HEK293 (cell line): ENCODE results near the gene FUCA2.

Experiments used
- CTCF ChIA-PET: fragments of 350-600 bp; formaldehyde crosslinking; extraction: SDS; loops from one replicate; lab custom pipeline; 2021; ENCODE audit warnings: antibody characterized with exemption; lab: Yijun Ruan, JAX
- POLR2A ChIA-PET: fragments of 300-600 bp; formaldehyde crosslinking; extraction: SDS; loops from one replicate; lab custom pipeline; 2020; ENCODE audit warnings: antibody characterized with exemption, inconsistent platforms; lab: Yijun Ruan, JAX
- H3K27ac ChIP-seq: fragments of 200-500 bp; sonication (Bioruptor generic); 2 replicates; pipeline ENCODE4 v1.5.1; 2014; ENCODE audit warnings: low read depth, low read length, control low read depth, inconsistent platforms; ENCODE audit errors: extremely low read depth
- H3K36me3 ChIP-seq, 2 experiments: fragments of 200-500 bp in 1 of 2; sonication (Bioruptor generic) in 1 of 2; 1 replicate in 1 of 2; 2 replicates in 1 of 2; pipeline ENCODE4 v1.5.1; 2014 to 2017; ENCODE audit warnings: inconsistent platforms in 2 of 2, low read length in 2 of 2; ENCODE audit not compliant: control insufficient read depth in 2 of 2, insufficient read depth in 1 of 2
- H3K4me1 ChIP-seq: fragments of 200-500 bp; sonication (Bioruptor generic); 2 replicates; pipeline ENCODE4 v1.5.1; 2014; ENCODE audit warnings: mild to moderate bottlenecking, low read length, inconsistent platforms; ENCODE audit not compliant: control insufficient read depth, insufficient read depth
- H3K4me3 ChIP-seq: 2 replicates; pipeline ENCODE4 v1.5.1; 2011; ENCODE audit warnings: low read depth, mild to moderate bottlenecking, control low read depth, low read length, moderate library complexity
- H3K9me3 ChIP-seq: fragments of 200-500 bp; sonication (Bioruptor generic); 2 replicates; pipeline ENCODE4 v1.5.1; 2014; ENCODE audit warnings: low read depth, low read length, inconsistent platforms; ENCODE audit not compliant: control insufficient read depth, insufficient read depth
- MEIS1 ChIP-seq: sonication (generic); formaldehyde crosslinking; IDR thresholded peaks from 2 replicates; pipeline ENCODE4 v1.8.1; 2022; ENCODE audit warnings: missing genetic modification reagents, mild to moderate bottlenecking, borderline replicate concordance
- MYNN ChIP-seq: fragments of 450-650 bp; formaldehyde crosslinking; IDR thresholded peaks from 2 replicates; pipeline ENCODE4 v1.5.1; 2016; ENCODE audit warnings: missing biosample characterization, missing genetic modification characterization, borderline replicate concordance
- MZF1 ChIP-seq: fragments of 450-650 bp; formaldehyde crosslinking; IDR thresholded peaks from 2 replicates; pipeline ENCODE4 v1.5.1; 2017; ENCODE audit warnings: missing biosample characterization, missing genetic modification characterization, borderline replicate concordance
- SCRT1 ChIP-seq: fragments of 450-650 bp; formaldehyde crosslinking; IDR thresholded peaks from 2 replicates; pipeline ENCODE4 v1.5.1; 2016; ENCODE audit warnings: missing biosample characterization, missing genetic modification characterization, borderline replicate concordance
- WT1 ChIP-seq: fragments of 450-650 bp; formaldehyde crosslinking; IDR thresholded peaks from 2 replicates; pipeline ENCODE4 v1.5.1; 2016; ENCODE audit warnings: missing biosample characterization, missing genetic modification characterization
- ZBTB17 ChIP-seq: fragments of 450-650 bp; formaldehyde crosslinking; IDR thresholded peaks from 2 replicates; pipeline ENCODE4 v1.5.1; 2016; ENCODE audit warnings: missing biosample characterization, missing genetic modification characterization
- ZNF114 ChIP-seq: fragments of 450-650 bp; formaldehyde crosslinking; IDR thresholded peaks from 2 replicates; pipeline ENCODE4 v1.5.0; 2017; ENCODE audit warnings: missing biosample characterization, missing genetic modification characterization
- ZNF138 ChIP-seq: fragments of 450-650 bp; formaldehyde crosslinking; IDR thresholded peaks from 2 replicates; pipeline ENCODE4 v1.5.1; 2016; ENCODE audit warnings: missing biosample characterization, missing genetic modification characterization, borderline replicate concordance
- ZNF292 ChIP-seq: fragments of 450-650 bp; formaldehyde crosslinking; IDR thresholded peaks from 2 replicates; pipeline ENCODE4 v1.5.1; 2016; ENCODE audit warnings: low read depth, missing biosample characterization, missing genetic modification characterization, borderline replicate concordance
- ZNF341 ChIP-seq: fragments of 450-650 bp; formaldehyde crosslinking; IDR thresholded peaks from 2 replicates; pipeline ENCODE4; 2016; ENCODE audit warnings: low read depth, missing biosample characterization, missing genetic modification characterization
- ZNF350 ChIP-seq: fragments of 450-650 bp; formaldehyde crosslinking; IDR thresholded peaks from 2 replicates; pipeline ENCODE4 v1.5.0; 2017; ENCODE audit warnings: missing biosample characterization, mild to moderate bottlenecking, missing genetic modification characterization
- ZNF426 ChIP-seq: fragments of 450-650 bp; formaldehyde crosslinking; IDR thresholded peaks from 2 replicates; pipeline ENCODE4 v1.5.1; 2017; ENCODE audit warnings: missing biosample characterization, missing genetic modification characterization, mild to moderate bottlenecking, inconsistent platforms, moderate library complexity
- ZNF433 ChIP-seq: fragments of 450-650 bp; formaldehyde crosslinking; IDR thresholded peaks from 2 replicates; pipeline ENCODE4 v1.5.1; 2016; ENCODE audit warnings: missing biosample characterization, missing genetic modification characterization, low read depth
- ZNF530 ChIP-seq: fragments of 450-650 bp; formaldehyde crosslinking; IDR thresholded peaks from 2 replicates; pipeline ENCODE4 v1.5.1; 2016; ENCODE audit warnings: low read depth, missing biosample characterization, missing genetic modification characterization
- ZNF623 ChIP-seq: fragments of 450-650 bp; formaldehyde crosslinking; IDR thresholded peaks from 2 replicates; pipeline ENCODE4 v1.5.1; 2016; ENCODE audit warnings: missing biosample characterization, missing genetic modification characterization
- ZNF654 ChIP-seq: fragments of 450-650 bp; formaldehyde crosslinking; IDR thresholded peaks from 2 replicates; pipeline ENCODE4 v1.5.1; 2016; ENCODE audit warnings: low read depth, missing biosample characterization, missing genetic modification characterization
- ZNF776 ChIP-seq: fragments of 450-650 bp; formaldehyde crosslinking; IDR thresholded peaks from 2 replicates; pipeline ENCODE4 v1.5.0; 2017; ENCODE audit warnings: missing biosample characterization, missing genetic modification characterization, borderline replicate concordance
- TF ChIP-seq, protein P1 (sequence below): fragments of 450-650 bp; formaldehyde crosslinking; IDR thresholded peaks from 2 replicates; pipeline ENCODE4 v1.5.1; 2017; ENCODE audit warnings: missing biosample characterization, mild to moderate bottlenecking, missing genetic modification characterization, moderate library complexity
- TF ChIP-seq, protein P2 (sequence below): fragments of 450-650 bp; formaldehyde crosslinking; IDR thresholded peaks from 2 replicates; pipeline ENCODE4 v1.5.1; 2016; ENCODE audit warnings: missing biosample characterization, missing genetic modification characterization
- TF ChIP-seq, protein P3 (sequence below): fragments of 450-650 bp; IDR thresholded peaks from 2 replicates; pipeline ENCODE4 v1.5.1; 2018; ENCODE audit warnings: missing biosample characterization, mild to moderate bottlenecking, missing genetic modification characterization
- TF ChIP-seq, protein P4 (sequence below): fragments of 450-650 bp; formaldehyde crosslinking; IDR thresholded peaks from 2 replicates; pipeline ENCODE4 v1.5.1; 2016; ENCODE audit warnings: missing biosample characterization, missing genetic modification characterization, borderline replicate concordance

FUCA2 gene

DNA sequence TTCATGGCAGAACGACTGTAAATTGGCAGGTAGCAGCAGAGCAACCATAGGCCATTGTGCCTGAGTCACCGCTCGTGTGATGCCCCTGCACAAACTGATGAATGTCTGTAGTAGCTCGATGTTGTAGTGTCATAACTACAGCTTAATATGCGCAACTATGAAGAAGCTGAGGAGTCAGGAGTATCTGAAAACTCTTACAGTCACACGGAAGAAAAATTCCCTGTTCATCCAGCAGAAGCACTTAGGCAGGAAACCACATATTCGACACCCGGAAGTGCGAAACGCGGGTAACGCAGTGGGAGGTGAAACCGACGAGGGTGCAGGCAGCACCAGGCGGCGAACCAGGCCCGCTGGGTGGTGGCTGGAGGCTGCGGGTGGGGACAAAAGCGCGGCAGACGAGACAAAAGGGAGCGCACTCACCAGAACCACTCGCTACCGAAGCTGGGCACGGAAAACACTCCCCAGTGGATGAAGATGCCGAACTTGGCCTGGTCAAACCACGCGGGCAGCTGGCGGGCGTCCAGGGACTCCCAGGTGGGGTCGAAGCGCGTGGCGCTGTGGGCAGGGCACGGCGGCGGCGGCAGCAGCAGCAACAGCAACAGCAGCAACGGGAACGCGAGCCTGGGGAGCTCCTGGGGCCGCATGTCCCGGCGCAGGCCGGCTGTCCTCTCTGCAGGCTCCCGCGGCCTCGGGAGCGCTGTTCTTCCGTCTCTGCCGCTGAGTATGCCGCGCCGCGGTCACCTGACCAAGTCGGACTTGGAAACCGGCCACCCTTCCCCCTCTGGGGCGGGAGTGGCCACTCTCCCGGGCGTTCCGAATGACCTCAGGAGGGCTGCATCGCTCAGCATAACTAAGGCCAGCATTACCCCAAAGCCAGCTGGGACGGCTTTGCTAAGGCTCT lies at the start of gene FUCA2 (continued):
- TF ChIP-seq, protein P1, sequence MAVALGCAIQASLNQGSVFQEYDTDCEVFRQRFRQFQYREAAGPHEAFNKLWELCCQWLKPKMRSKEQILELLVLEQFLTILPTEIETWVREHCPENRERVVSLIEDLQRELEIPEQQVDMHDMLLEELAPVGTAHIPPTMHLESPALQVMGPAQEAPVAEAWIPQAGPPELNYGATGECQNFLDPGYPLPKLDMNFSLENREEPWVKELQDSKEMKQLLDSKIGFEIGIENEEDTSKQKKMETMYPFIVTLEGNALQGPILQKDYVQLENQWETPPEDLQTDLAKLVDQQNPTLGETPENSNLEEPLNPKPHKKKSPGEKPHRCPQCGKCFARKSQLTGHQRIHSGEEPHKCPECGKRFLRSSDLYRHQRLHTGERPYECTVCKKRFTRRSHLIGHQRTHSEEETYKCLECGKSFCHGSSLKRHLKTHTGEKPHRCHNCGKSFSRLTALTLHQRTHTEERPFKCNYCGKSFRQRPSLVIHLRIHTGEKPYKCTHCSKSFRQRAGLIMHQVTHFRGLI, result no peak
- TF ChIP-seq WT1 (tag by site-specific recombination) (no peak), MZF1 (tag by site-specific recombination) (peak; percentile 74; the same call in 1 of the 2 replicates)

DNA sequence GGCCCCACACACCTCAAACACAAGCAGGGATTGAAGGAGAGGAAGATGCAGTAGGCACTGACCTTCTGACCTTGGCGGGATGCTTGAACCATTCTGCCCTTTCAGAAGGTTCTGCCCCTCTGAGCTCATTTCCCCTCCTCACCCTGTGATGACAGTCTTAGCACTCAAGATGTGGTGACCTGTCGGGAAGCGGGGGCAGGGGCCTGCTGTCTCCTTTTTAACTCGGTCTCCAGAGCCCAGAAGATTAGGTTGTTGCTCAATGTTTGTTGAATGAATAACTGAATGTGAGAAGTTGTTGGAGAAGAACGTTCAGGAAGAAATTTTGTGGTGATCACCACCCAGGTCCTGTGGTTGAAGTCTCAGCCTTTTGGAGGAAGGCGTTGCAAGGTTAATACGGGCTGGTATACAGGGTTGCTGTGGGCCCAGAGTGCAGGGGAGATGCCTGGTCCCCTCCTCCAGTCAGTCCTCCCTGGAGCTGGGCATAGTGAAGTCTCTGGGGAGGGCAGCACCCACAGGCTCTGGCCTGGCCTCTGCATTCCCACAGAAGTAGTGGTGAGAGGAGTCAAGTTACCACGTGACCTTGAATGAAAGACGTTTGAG lies 49.7 kb upstream of the FUCA2 start:
- TF ChIP-seq ZNF776 (tag by site-specific recombination) (no peak), ZNF426 (tag by site-specific recombination) (no peak), ZNF114 (tag by site-specific recombination) (no peak)
- TF ChIP-seq, protein P2, sequence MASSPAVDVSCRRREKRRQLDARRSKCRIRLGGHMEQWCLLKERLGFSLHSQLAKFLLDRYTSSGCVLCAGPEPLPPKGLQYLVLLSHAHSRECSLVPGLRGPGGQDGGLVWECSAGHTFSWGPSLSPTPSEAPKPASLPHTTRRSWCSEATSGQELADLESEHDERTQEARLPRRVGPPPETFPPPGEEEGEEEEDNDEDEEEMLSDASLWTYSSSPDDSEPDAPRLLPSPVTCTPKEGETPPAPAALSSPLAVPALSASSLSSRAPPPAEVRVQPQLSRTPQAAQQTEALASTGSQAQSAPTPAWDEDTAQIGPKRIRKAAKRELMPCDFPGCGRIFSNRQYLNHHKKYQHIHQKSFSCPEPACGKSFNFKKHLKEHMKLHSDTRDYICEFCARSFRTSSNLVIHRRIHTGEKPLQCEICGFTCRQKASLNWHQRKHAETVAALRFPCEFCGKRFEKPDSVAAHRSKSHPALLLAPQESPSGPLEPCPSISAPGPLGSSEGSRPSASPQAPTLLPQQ (tag by site-specific recombination), result no peak
- H3K36me3 ChIP-seq, result no peaks in the 10 kb centered on the region; a peak in 1 of 3 replicates
- no peak overlapping the region for H3K4me3 ChIP-seq
- H3K9me3 ChIP-seq, result no peaks in the 10 kb centered on the region
- H3K27ac ChIP-seq, result no peak overlapping the region
- ChIA-PET POLR2A (no interaction called here), CTCF (interaction anchor here (0.9 to 1.6 kb wide), 2 partner anchors 14 to 377 kb away, joined by 3 to 4 read pairs; no protein-coding TSS in a partner anchor)
- H3K4me1 ChIP-seq, result no peaks in the 10 kb centered on the region

DNA sequence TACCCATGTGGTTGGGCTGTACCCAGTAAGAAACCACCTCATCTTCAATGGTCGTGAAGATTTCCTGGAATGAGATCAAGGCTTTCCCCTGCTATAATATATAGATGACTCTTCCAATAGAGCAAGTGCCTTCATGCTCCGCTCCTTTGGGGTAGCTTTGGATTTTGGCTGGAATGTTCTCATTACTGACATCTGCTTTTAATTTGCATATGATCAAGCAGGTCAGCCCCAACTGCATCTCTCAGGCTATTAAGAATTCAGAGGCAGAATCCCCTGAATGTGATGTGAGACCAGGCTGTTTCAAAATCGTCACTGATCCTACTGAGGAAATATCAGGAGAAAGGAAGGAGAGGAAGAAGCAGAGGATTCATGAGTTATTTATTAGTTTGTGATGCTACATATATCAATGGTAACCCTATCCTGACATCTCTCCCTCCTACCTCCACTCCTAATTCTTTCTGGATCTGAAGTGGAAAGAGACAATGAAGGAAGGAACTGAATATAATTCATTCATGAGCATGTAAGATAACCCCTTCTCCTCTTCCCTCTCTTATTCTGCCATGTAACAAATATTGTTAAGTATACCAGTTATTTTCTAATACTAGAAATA lies 47.6 kb upstream of the FUCA2 start:
- CTCF ChIA-PET, result interaction anchor here (0.7 to 1.9 kb wide), 3 partner anchors 16 to 383 kb away, joined by 3 to 7 read pairs (median 5); no protein-coding TSS in a partner anchor
- no peak overlapping the region for H3K4me3 ChIP-seq
- peaks cover 10% of the 10 kb centered on the region for H3K4me1 ChIP-seq
- H3K27ac ChIP-seq, result no peak overlapping the region
- H3K9me3 ChIP-seq, result no peaks in the 10 kb centered on the region
- POLR2A ChIA-PET, result no interaction called here
- no peaks in the 10 kb centered on the region for H3K36me3 ChIP-seq
- TF ChIP-seq ZNF654 (tag by site-specific recombination), result no peak
- no peak for TF ChIP-seq ZNF530 (tag by site-specific recombination)
- TF ChIP-seq ZNF433 (tag by site-specific recombination), result no peak
- TF ChIP-seq ZNF623 (tag by site-specific recombination), result no peak
- TF ChIP-seq, protein P3, sequence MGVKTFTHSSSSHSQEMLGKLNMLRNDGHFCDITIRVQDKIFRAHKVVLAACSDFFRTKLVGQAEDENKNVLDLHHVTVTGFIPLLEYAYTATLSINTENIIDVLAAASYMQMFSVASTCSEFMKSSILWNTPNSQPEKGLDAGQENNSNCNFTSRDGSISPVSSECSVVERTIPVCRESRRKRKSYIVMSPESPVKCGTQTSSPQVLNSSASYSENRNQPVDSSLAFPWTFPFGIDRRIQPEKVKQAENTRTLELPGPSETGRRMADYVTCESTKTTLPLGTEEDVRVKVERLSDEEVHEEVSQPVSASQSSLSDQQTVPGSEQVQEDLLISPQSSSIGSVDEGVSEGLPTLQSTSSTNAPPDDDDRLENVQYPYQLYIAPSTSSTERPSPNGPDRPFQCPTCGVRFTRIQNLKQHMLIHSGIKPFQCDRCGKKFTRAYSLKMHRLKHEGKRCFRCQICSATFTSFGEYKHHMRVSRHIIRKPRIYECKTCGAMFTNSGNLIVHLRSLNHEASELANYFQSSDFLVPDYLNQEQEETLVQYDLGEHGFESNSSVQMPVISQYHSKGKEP (tag by site-specific recombination), result no peak
- TF ChIP-seq MYNN, result no peak
- no peak for TF ChIP-seq ZNF350
- no peak for TF ChIP-seq ZNF138 (tag by site-specific recombination)
- TF ChIP-seq, protein P4, sequence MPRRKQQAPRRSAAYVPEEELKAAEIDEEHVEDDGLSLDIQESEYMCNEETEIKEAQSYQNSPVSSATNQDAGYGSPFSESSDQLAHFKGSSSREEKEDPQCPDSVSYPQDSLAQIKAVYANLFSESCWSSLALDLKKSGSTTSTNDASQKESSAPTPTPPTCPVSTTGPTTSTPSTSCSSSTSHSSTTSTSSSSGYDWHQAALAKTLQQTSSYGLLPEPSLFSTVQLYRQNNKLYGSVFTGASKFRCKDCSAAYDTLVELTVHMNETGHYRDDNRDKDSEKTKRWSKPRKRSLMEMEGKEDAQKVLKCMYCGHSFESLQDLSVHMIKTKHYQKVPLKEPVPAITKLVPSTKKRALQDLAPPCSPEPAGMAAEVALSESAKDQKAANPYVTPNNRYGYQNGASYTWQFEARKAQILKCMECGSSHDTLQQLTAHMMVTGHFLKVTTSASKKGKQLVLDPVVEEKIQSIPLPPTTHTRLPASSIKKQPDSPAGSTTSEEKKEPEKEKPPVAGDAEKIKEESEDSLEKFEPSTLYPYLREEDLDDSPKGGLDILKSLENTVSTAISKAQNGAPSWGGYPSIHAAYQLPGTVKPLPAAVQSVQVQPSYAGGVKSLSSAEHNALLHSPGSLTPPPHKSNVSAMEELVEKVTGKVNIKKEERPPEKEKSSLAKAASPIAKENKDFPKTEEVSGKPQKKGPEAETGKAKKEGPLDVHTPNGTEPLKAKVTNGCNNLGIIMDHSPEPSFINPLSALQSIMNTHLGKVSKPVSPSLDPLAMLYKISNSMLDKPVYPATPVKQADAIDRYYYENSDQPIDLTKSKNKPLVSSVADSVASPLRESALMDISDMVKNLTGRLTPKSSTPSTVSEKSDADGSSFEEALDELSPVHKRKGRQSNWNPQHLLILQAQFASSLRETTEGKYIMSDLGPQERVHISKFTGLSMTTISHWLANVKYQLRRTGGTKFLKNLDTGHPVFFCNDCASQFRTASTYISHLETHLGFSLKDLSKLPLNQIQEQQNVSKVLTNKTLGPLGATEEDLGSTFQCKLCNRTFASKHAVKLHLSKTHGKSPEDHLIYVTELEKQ (tag by site-specific recombination), result no peak
- no peak for TF ChIP-seq ZBTB17 (tag by site-specific recombination)
- no peak for TF ChIP-seq MEIS1 (CRISPR knock-in tag)
- TF ChIP-seq ZNF292 (tag by site-specific recombination), result no peak
- no peak for TF ChIP-seq SCRT1 (tag by site-specific recombination)
- no peak for TF ChIP-seq ZNF341 (tag by site-specific recombination)
